ENCODE results near the gene PTPN9. TPM values are rescaled to one million over a fixed set of nuclear protein-coding genes. Genes with fewer than 3 reads are reported as not detected.

The PTPN9 gene
- total RNA-seq, 1 experiment from 2014 or later: 42.2 TPM

DNA sequence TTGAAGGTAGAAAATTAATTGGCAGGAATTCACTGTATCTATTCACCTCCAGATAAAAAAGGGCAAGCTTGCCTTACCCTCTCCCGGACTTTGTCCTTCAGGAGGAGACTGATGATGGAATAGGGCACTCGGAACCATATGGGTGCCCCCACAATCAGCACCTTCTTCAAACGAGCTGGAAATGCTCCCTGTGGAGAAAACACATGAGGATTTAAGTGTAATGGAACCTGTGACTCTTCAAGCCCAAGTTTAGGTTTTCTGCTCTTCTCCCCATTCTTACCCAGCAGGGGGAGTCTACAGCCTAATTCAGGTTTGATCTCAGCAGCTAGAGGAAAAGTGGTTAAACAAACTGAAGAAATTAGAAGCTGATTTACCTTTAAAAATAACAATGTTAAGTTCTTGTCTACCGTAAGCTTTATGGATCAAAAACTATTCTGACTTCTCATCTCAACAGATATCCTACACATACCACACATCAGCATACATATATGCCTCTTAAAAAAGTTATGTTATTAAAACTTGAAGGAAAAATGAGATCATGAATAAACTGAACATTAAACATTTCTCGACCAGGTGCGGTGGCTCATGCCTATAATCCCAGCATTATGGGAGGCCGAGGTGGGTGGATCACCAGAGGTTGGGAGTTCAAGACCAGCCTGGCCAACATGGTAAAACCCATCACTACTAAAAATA is 70.1 kb downstream of the PTPN9 start:
- DNase-seq: no peak
- no CpG with 5 or more reads among the region's 7 CpGs for WGBS (ENCODE audit: extremely low coverage, insufficient read length, low lambda C conversion rate)
- H3K27ac ChIP-seq (ENCODE audit: insufficient read length, low read depth, low read length): no peak overlapping the region

More for the DNA sequence above, 70.1 kb downstream of the PTPN9 start:
- Histone ChIP-seq H2AK5ac (ENCODE audit: insufficient read length, low read length) (no peak overlapping the region), H4K5ac (ENCODE audit: insufficient read length, low read depth, low read length) (no peak overlapping the region), H3K79me2 (ENCODE audit: insufficient read depth, low read length) (no peaks in the 10 kb centered on the region), H3K4me2 (ENCODE audit: insufficient read depth, insufficient read length, low read length) (no peak overlapping the region), H3K9me3 (ENCODE audit: control insufficient read depth, low read depth, low read length) (no peaks in the 10 kb centered on the region), H3K14ac (ENCODE audit: insufficient read depth, low read length) (no peak overlapping the region), H2BK5ac (ENCODE audit: insufficient read length, low read length) (no peak overlapping the region), H3K56ac (ENCODE audit: insufficient read length, low read depth, low read length) (no peak overlapping the region), H2BK15ac (ENCODE audit: low read depth, low read length) (no peak overlapping the region), H2BK20ac (ENCODE audit: low read depth, low read length, poor library complexity, severe bottlenecking) (no peak overlapping the region), H4K91ac (ENCODE audit: insufficient read length, low read depth, low read length) (no peak overlapping the region), H4K8ac (replicated peaks; ENCODE audit: insufficient read length, low read depth, low read length) (no peak overlapping the region), H3K4me1 (ENCODE audit: insufficient read depth, low read length) (no peaks in the 10 kb centered on the region), H3K18ac (ENCODE audit: insufficient read length, low read depth, low read length) (no peak overlapping the region), H2BK12ac (ENCODE audit: insufficient read length, low read depth, low read length) (no peak overlapping the region), H3K23ac (ENCODE audit: insufficient read length, low read depth, low read length) (no peak overlapping the region), H2AFZ (ENCODE audit: low read length) (no peak overlapping the region), H3K4ac (ENCODE audit: low read depth, low read length) (no peak overlapping the region), H3K27me3 (ENCODE audit: insufficient read depth, low read length) (no peaks in the 10 kb centered on the region), H3K23me2 (ENCODE audit: insufficient read length, low read depth, low read length, poor library complexity, severe bottlenecking) (no peaks in the 10 kb centered on the region), H4K20me1 (ENCODE audit: control insufficient read depth, insufficient read depth, insufficient read length) (no peaks in the 10 kb centered on the region), H2BK120ac (ENCODE audit: low read depth, low read length, poor library complexity, severe bottlenecking) (no peak overlapping the region), H3K9ac (ENCODE audit: extremely low read depth, insufficient read length, low read length) (no peak overlapping the region), H3K79me1 (ENCODE audit: insufficient read depth, low read depth, low read length, poor library complexity, severe bottlenecking) (no peaks in the 10 kb centered on the region), H3T11ph (ENCODE audit: low read length) (no peak overlapping the region)
- Mint-ChIP-seq H3K4me3 (no peak overlapping the region), H3K27me3 (ENCODE audit: low read depth) (no peaks in the 10 kb centered on the region), H3K9me3 (peaks cover 9% of the 10 kb centered on the region in 2 experiments; a peak in 4 of 5 replicates), H3K36me3 (ENCODE audit: insufficient read depth in 1 of 3, low read depth in 3 of 3) (peaks cover 40 to 64% (median 41%) of the 10 kb centered on the region in 3 experiments), H3K4me1 (no peaks in the 10 kb centered on the region), H3K27ac (no peak overlapping the region; a peak in 2 of 7 replicates)
- TF ChIP-seq, protein P1, sequence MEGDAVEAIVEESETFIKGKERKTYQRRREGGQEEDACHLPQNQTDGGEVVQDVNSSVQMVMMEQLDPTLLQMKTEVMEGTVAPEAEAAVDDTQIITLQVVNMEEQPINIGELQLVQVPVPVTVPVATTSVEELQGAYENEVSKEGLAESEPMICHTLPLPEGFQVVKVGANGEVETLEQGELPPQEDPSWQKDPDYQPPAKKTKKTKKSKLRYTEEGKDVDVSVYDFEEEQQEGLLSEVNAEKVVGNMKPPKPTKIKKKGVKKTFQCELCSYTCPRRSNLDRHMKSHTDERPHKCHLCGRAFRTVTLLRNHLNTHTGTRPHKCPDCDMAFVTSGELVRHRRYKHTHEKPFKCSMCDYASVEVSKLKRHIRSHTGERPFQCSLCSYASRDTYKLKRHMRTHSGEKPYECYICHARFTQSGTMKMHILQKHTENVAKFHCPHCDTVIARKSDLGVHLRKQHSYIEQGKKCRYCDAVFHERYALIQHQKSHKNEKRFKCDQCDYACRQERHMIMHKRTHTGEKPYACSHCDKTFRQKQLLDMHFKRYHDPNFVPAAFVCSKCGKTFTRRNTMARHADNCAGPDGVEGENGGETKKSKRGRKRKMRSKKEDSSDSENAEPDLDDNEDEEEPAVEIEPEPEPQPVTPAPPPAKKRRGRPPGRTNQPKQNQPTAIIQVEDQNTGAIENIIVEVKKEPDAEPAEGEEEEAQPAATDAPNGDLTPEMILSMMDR (conservative IDR thresholded peaks at IDR 0.05): peak; percentile 65

All from H9 (cell line).